Measurements from ENCODE around the gene LRRK1. TPM values are rescaled to one million over a fixed set of nuclear protein-coding genes. Genes with fewer than 3 reads are reported as not detected.
A peak's percentile ranks its signal among the peaks of the same experiment; 100 is the strongest.

The LRRK1 gene
- total and polyA plus RNA-seq, 2 of the 13 experiments (the other 11 are each of a cell fraction or from before 2014, with no cell fraction given): 0.13 to 1.2 TPM

DNA sequence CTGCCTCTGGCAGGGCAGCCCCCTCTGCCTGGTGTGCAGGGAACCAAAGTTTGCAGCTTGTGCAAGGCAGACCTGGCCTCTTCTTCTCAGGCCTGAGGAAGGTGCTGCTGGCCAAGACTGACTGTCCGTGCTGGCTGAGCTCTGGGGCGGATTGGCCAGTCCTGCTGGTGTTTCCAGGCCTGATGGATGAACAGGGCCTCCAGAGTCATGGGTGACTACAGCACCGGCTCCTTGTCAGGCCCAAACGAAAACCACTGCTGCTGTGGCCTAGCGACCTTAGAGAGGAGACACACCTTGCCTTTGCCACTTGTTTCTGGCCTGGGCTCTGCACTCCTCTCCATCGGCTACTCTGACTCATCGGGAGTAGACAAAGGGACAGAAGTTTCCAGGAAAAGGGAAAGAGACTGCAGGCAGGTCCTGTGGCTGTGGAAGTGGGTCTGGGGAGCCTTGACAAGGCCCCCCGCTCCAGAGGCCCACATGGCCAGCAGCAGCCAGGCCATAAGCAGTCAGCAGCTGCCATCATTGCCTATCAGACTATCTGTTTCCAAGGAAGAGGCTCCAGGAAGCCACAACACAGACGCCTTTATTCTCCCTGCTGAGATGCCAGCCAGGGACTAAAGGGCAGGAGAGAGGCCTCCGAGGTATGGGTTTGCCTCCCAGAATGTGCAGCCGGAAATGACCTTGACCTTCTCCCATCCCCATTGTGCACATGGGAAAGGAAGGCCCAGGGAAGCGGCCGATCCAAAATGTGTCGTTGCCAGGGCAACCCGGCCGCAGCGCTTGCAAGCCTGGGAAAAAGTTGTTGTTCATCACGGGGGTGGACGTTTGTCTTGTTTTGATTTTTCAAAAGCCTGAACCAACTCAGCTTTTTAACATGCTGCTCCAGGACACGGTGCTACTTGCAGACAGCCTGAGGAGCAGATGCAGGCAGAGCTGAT is 172.2 kb downstream of the LRRK1 start (continued):
- TF ChIP-seq MTA3 (CRISPR knock-in tag; IDR thresholded peaks at IDR 0.05) (no peak), ZNF781 (CRISPR knock-in tag; IDR thresholded peaks at IDR 0.05; ENCODE audit: borderline replicate concordance, not compliant biosample characterization) (no peak), ZFY (CRISPR knock-in tag; IDR thresholded peaks at IDR 0.05) (peak; percentile 77), ATF7 (IDR thresholded peaks at IDR 0.05) (no peak), ATF7 (CRISPR knock-in tag; IDR thresholded peaks at IDR 0.05) (no peak), NAIF1 (CRISPR knock-in tag; IDR thresholded peaks at IDR 0.05; ENCODE audit: borderline replicate concordance) (no peak), HDAC6 (IDR thresholded peaks at IDR 0.05; ENCODE audit: low read depth, low read length) (no peak), KLF12 (CRISPR knock-in tag; IDR thresholded peaks at IDR 0.05; ENCODE audit: borderline replicate concordance) (0 out of 2 replicates have a peak, but pooled peaks have one; percentile 31), ZC3H13 (CRISPR knock-in tag; IDR thresholded peaks at IDR 0.05) (no peak), ZNF773 (CRISPR knock-in tag; IDR thresholded peaks at IDR 0.05; ENCODE audit: borderline replicate concordance) (no peak), BCL6 (CRISPR knock-in tag; IDR thresholded peaks at IDR 0.05) (peak; percentile 95), ZNF577 (CRISPR knock-in tag; IDR thresholded peaks at IDR 0.05; ENCODE audit: borderline replicate concordance, low read depth) (no peak), TARDBP (CRISPR knock-in tag; IDR thresholded peaks at IDR 0.05) (peak; percentile 69), HNRNPH1 (optimal IDR thresholded peaks at IDR 0.05; ENCODE audit: low read depth, low read length) (no peak), ZNF121 (CRISPR knock-in tag; IDR thresholded peaks at IDR 0.05) (no peak), MTA1 (CRISPR knock-in tag; IDR thresholded peaks at IDR 0.05; ENCODE audit: borderline replicate concordance) (no peak), KAT2B (IDR thresholded peaks at IDR 0.05; ENCODE audit: borderline replicate concordance, low read depth, low read length) (no peak), ZNF879 (CRISPR knock-in tag; IDR thresholded peaks at IDR 0.05) (no peak), CENPT (CRISPR knock-in tag; IDR thresholded peaks at IDR 0.05; ENCODE audit: low read depth) (no peak), MLLT10 (CRISPR knock-in tag; IDR thresholded peaks at IDR 0.05) (no peak), ZNF10 (CRISPR knock-in tag; IDR thresholded peaks at IDR 0.05; ENCODE audit: borderline replicate concordance, low read depth) (no peak), KDM5B (CRISPR knock-in tag; IDR thresholded peaks at IDR 0.05; ENCODE audit: borderline replicate concordance) (peak; percentile 50; the same call in 1 of the 2 replicates), MIER3 (CRISPR knock-in tag; IDR thresholded peaks at IDR 0.05; ENCODE audit: borderline replicate concordance) (no peak; the same call in 1 of the 2 replicates), KDM4B (CRISPR knock-in tag; IDR thresholded peaks at IDR 0.05) (no peak), CREM (IDR thresholded peaks at IDR 0.05) (peak; percentile 72; the same call in 1 of the 2 replicates), CREM (CRISPR knock-in tag; IDR thresholded peaks at IDR 0.05) (no peak), ZBTB3 (CRISPR knock-in tag; IDR thresholded peaks at IDR 0.05; ENCODE audit: borderline replicate concordance, low read depth) (no peak), ZMYM4 (CRISPR knock-in tag; IDR thresholded peaks at IDR 0.05) (peak; percentile 37; the same call in 1 of the 2 replicates), SOX13 (IDR thresholded peaks at IDR 0.05) (no peak), SOX13 (CRISPR knock-in tag; conservative IDR thresholded peaks at IDR 0.05 in 1 of 2, IDR thresholded peaks at IDR 0.05 in 1 of 2) (peak in 1 of 2 experiments; percentile 94; a peak in 2 of 4 replicates), ZNF143 (CRISPR knock-in tag; IDR thresholded peaks at IDR 0.05) (peak; percentile 59), ZNF713 (CRISPR knock-in tag; IDR thresholded peaks at IDR 0.05) (0 out of 2 replicates have a peak, but pooled peaks have one; percentile 51), NBN (conservative IDR thresholded peaks at IDR 0.05) (no peak), RNF2 (conservative IDR thresholded peaks at IDR 0.05; ENCODE audit: low read depth) (no peak), GLI4 (CRISPR knock-in tag; IDR thresholded peaks at IDR 0.05; ENCODE audit: borderline replicate concordance) (no peak)
